K562 (cell line): Measurements from ENCODE around the gene SLC30A1. TPM values are rescaled to one million over a fixed set of nuclear protein-coding genes. Genes with fewer than 3 reads are reported as not detected.
"Not testable (repeated sequence)": the region's sequence is repeated elsewhere in the genome, so short reads cannot be mapped to it uniquely, and the experiment has no call there.

ENCODE experiments used
- ATAC-seq: fragments of 200-7000 bp; cut with Tn5 transposase; 3 replicates; pipeline ENCODE4 v1.9.1; 2020; ENCODE audit warnings: moderate library complexity
- BruUV-seq: library from RNA; stranded (reverse); fragments of 400-500 nt; replicated peaks from 2 replicates; lab custom pipeline; 2021; lab: Mats Ljungman, UMichigan
- CTCF ChIA-PET: fragments of 300-600 bp; formaldehyde crosslinking; extraction: SDS; loops from one replicate; lab custom pipeline; 2021; ENCODE audit warnings: low intra/inter-chr PET ratio; lab: Yijun Ruan, JAX
- POLR2A ChIA-PET: fragments of 300-600, 350-650 bp; sonication (Branson Sonifier 250); formaldehyde crosslinking; extraction: SDS; loops from one replicate; lab custom pipeline; 2021; ENCODE audit warnings: antibody characterized with exemption, inconsistent platforms; lab: Yijun Ruan, JAX
- DNase-seq, 4 experiments: peaks; one replicate each; pipeline versions ENCODE4 v3.0.0 to v3.0.0-alpha.2; 2011 to 2018; ENCODE audit warnings: low spot score in 3 of 4, mixed read lengths in 3 of 4; ENCODE audit errors: extremely low read depth in 1 of 4
- FAIRE-seq: peaks from 2 replicates; lab custom pipeline; 2011; peaks lifted over from hg19 to GRCh38; lab: Jason Lieb, UNC
- H2AFZ ChIP-seq: 2 replicates; pipeline ENCODE4 v1.6.0; 2011; ENCODE audit warnings: low read depth, low read length, control low read depth, inconsistent platforms
- H3K27ac ChIP-seq: fragments of 200-600 bp; 3 replicates; pipeline ENCODE4 v1.8.0; 2011; ENCODE audit warnings: low read depth, mild to moderate bottlenecking, control low read depth, inconsistent platforms, low read length, moderate library complexity, mixed read lengths; ENCODE audit errors: extremely low read depth
- H3K27me3 ChIP-seq, 2 experiments: fragments of 300-600 bp in 1 of 2; 2 replicates in 1 of 2; 3 replicates in 1 of 2; pipeline versions ENCODE4 v1.6.0 to v1.8.0; 2011; ENCODE audit warnings: inconsistent platforms in 2 of 2, low read length in 2 of 2, mild to moderate bottlenecking in 1 of 2, mixed read lengths in 1 of 2, moderate library complexity in 1 of 2; ENCODE audit not compliant: control insufficient read depth in 2 of 2, insufficient read depth in 2 of 2
- H3K36me3 ChIP-seq: fragments of 300-600 bp; 3 replicates; pipeline ENCODE4 v1.8.0; 2011; ENCODE audit warnings: mild to moderate bottlenecking, low read length, inconsistent platforms; ENCODE audit not compliant: control insufficient read depth, insufficient read depth
- H3K4me1 ChIP-seq, 2 experiments: fragments of 200-600 bp in 1 of 2; replicated peaks in 1 of 2; 2 replicates in 1 of 2; 3 replicates in 1 of 2; pipeline versions ENCODE4 v1.5.1 to v1.8.0; 2011; ENCODE audit warnings: inconsistent platforms in 2 of 2, low read length in 2 of 2, mild to moderate bottlenecking in 1 of 2, mixed read lengths in 1 of 2, moderate library complexity in 1 of 2; ENCODE audit not compliant: control insufficient read depth in 2 of 2, insufficient read depth in 2 of 2
- H3K4me2 ChIP-seq: 2 replicates; pipeline ENCODE4 v1.6.1; 2011; ENCODE audit warnings: low read length, control low read depth, inconsistent platforms, mixed read lengths; ENCODE audit not compliant: insufficient read depth
- H3K4me3 ChIP-seq: fragments of 200-600 bp; sonication (generic), shearing (Covaris generic); 2 replicates; pipeline ENCODE4 v1.5.1; 2016; ENCODE audit warnings: control low read depth, inconsistent platforms
- H3K79me2 ChIP-seq: fragments of 200-600 bp; 3 replicates; pipeline ENCODE4 v1.8.0; 2011; ENCODE audit warnings: low read length, inconsistent platforms; ENCODE audit not compliant: control insufficient read depth, insufficient read depth
- H3K9ac ChIP-seq, 2 experiments: 2 replicates each; pipeline versions ENCODE4 v1.6.0 to v1.6.1; 2011; ENCODE audit warnings: low read depth in 2 of 2, low read length in 2 of 2, control low read depth in 1 of 2, inconsistent platforms in 1 of 2, mild to moderate bottlenecking in 1 of 2, mixed read lengths in 1 of 2; ENCODE audit not compliant: insufficient read depth in 1 of 2
- H3K9me1 ChIP-seq: one replicate; pipeline ENCODE4 v1.6.0; 2011; ENCODE audit warnings: inconsistent platforms, mild to moderate bottlenecking, low read length, moderate library complexity; ENCODE audit not compliant: control insufficient read depth, insufficient read depth
- H3K9me3 ChIP-seq: replicated peaks from 2 replicates; pipeline ENCODE4 v1.5.1; 2011; ENCODE audit warnings: low read depth, low read length, inconsistent platforms; ENCODE audit not compliant: control insufficient read depth, insufficient read depth
- H4K20me1 ChIP-seq: replicated peaks from 2 replicates; pipeline ENCODE4 v1.6.1; 2011; ENCODE audit warnings: low read length, inconsistent platforms, mixed read lengths; ENCODE audit not compliant: control insufficient read depth, insufficient read depth
- C11orf30 ChIP-seq: fragments of 450-650 bp; IDR thresholded peaks from 2 replicates; pipeline ENCODE4 v1.6.1; 2016; ENCODE audit warnings: low read depth, mild to moderate bottlenecking
- CBX5 ChIP-seq: IDR thresholded peaks from 2 replicates; pipeline ENCODE4 v1.6.1; 2014; ENCODE audit warnings: low read depth, borderline replicate concordance
- CEBPB ChIP-seq: fragments of 450-650 bp; IDR thresholded peaks from 2 replicates; pipeline ENCODE4 v1.6.1; 2016; ENCODE audit warnings: missing genetic modification characterization, missing compliant biosample characterization
- POLR2A ChIP-seq: fragments of 450-650 bp; conservative IDR thresholded peaks from 2 replicates; pipeline ENCODE4 v1.6.1; 2016
- ZNF23 ChIP-seq: fragments of 250-450 bp; sonication (Bioruptor Pico); IDR thresholded peaks from 2 replicates; pipeline ENCODE4 v1.4.0; 2020; ENCODE audit warnings: mild to moderate bottlenecking
- ZNF316 ChIP-seq: fragments of 450-650 bp; IDR thresholded peaks from 2 replicates; pipeline ENCODE4 v1.6.1; 2016
- WGBS: fragments of 100-300 bp; shearing (Covaris generic); methylation state at CpG from one replicate; pipeline ENCODE4 v1.1.6; 2016; ENCODE audit warnings: low coverage, mixed read lengths; ENCODE audit not compliant: insufficient coverage; ENCODE audit errors: missing lambda C conversion rate; 5-methylcytosine and 5-hydroxymethylcytosine counted together
- in situ Hi-C: fragments of 300-500 bp; cut with MboI; formaldehyde crosslinking; loops from 4 replicates; pipeline ENCODE4 v1.15.0; 2018; ENCODE audit warnings: inconsistent platforms, mixed read lengths
- intact Hi-C: fragments of 100-400 bp; cut with micrococcal nuclease; formaldehyde crosslinking; loops from 2 replicates; pipeline ENCODE4 v1.14.2; 2022
- polyA plus RNA-seq, 8 experiments: library from polyadenylated mRNA; depleted of rRNA in 4 of 8; stranded (reverse) in 5 of 8; unstranded in 3 of 8; fragments of >200 nt; fragmentation: Nextera tagmentation in 2 of 8; fragmentation: Illumina TruSeq in 1 of 8; extraction: Ambion mirVana in 2 of 8; extraction: Trizol in 1 of 8; gene quantifications; 2 replicates each; pipeline versions ENCODE4 v1.2.1 to v1.2.3, GENCODE V29; 2011 to 2014; ENCODE audit warnings: inconsistent platforms in 1 of 8, missing spikeins in 1 of 8
- total RNA-seq, 7 experiments: library from RNA; depleted of rRNA in 6 of 7; stranded (reverse); fragments of >200 nt in 6 of 7; fragmentation: Illumina TruSeq in 2 of 7; extraction: Trizol in 2 of 7; gene quantifications; 2 replicates each; pipeline versions ENCODE4 v1.2.1 to v1.2.3, GENCODE V29; 2011 to 2021; ENCODE audit warnings: low replicate concordance in 1 of 7

The SLC30A1 gene
- total and polyA plus RNA-seq, 9 of the 15 experiments (the other 6 are each of a cell fraction or from before 2014, with no cell fraction given), result 4.1 to 14.4 (median 6.6) TPM

- H3K4me3 ChIP-seq, H3K27me3 ChIP-seq, CTCF ChIA-PET, H4K20me1 ChIP-seq, H3K9ac ChIP-seq, intact Hi-C loops, H2AFZ ChIP-seq, FAIRE-seq, in situ Hi-C loops, H3K4me2 ChIP-seq, H3K27ac ChIP-seq, H3K9me1 ChIP-seq, H3K9me3 ChIP-seq, DNase-seq, H3K4me1 ChIP-seq, BruUV-seq: not testable (repeated sequence)
- ATAC-seq, result peak; percentile 40; the same call in 2 of the 3 replicates
- POLR2A ChIA-PET, result interaction anchor here (0.6 kb wide), 1 partner anchor 18 kb away, joined by 3 read pairs; no protein-coding TSS in a partner anchor
- peaks cover 23% of the 10 kb centered on the region for H3K36me3 ChIP-seq
- WGBS, result 29% methylated on average over 1 of the region's 1 CpG
- TF ChIP-seq POLR2A, result 0 out of 2 replicates have a peak, but pooled peaks have one; percentile 24
- peaks cover 14% of the 10 kb centered on the region for H3K79me2 ChIP-seq
Observed at GRCh38 chr1:211570378-211570777, 8.6 kb downstream of the SLC30A1 start.

GRCh38 chr1:211566431-211567025, 12.4 kb downstream of the SLC30A1 start:
- H3K4me2 ChIP-seq, result no peak overlapping the region
- ATAC-seq (no peak), DNase-seq (no peak), FAIRE-seq (no peak)
- no peak overlapping the region for H3K9ac ChIP-seq
- H3K9me1 ChIP-seq, result no peaks in the 10 kb centered on the region
- H3K79me2 ChIP-seq, result no peaks in the 10 kb centered on the region
- 48% methylated on average over 5 of the region's 5 CpGs for WGBS
- no peak overlapping the region for H2AFZ ChIP-seq
- intact Hi-C loops (no loop called here), in situ Hi-C loops (no loop called here)
- H3K9me3 ChIP-seq, result no peaks in the 10 kb centered on the region
- H3K4me1 ChIP-seq, result peaks cover 0 to 5% of the 10 kb centered on the region in 2 experiments; a peak in 1 of 5 replicates
- TF ChIP-seq ZNF23 (CRISPR knock-in tag) (no peak), C11orf30 (peak; percentile 33; the same call in 1 of the 2 replicates), CEBPB (tag) (peak; percentile 32; the same call in 1 of the 2 replicates), CBX5 (no peak), ZNF316 (peak; percentile 63; the same call in 1 of the 2 replicates)
- no peak overlapping the region for H3K4me3 ChIP-seq
- H3K36me3 ChIP-seq, result no peaks in the 10 kb centered on the region
- ChIA-PET CTCF (no interaction called here), POLR2A (interaction anchor here (0.7 to 1.0 kb wide), 2 partner anchors 14 to 44 kb away, joined by 4 read pairs; no protein-coding TSS in a partner anchor)
- no peaks in the 10 kb centered on the region for H3K27me3 ChIP-seq
- no peak overlapping the region for H3K27ac ChIP-seq
- BruUV-seq, result no TSS peak
- no peaks in the 10 kb centered on the region for H4K20me1 ChIP-seq
